Measurements from ENCODE around the gene ADAMTS1.

Gene ADAMTS1

GRCh38 chr21:26812173-26812572, 33.0 kb downstream of the ADAMTS1 start:
- DNase-seq (ENCODE audit: low read depth in 2 of 2): no peak

DNA sequence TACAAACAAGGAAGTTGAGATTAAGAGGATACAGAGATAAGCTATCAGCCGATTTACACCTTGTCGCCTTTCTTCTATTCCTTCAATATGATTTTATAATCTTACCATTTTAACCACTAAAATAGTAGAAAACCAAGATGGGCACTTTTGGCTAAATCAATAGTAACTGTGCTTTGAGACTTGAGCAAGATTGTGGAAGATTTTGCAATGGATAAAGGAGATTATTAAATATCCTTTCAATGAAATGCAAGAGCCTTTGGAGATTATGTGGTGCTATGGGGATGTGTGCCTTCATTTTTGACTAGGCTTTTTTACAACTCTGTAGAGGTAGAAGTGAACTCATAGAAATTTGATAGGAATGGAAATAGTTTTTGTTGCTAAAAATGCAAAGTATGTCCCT, 33.7 kb downstream of the ADAMTS1 start:
- no peak for DNase-seq (ENCODE audit: low read depth in 2 of 2)

DNA sequence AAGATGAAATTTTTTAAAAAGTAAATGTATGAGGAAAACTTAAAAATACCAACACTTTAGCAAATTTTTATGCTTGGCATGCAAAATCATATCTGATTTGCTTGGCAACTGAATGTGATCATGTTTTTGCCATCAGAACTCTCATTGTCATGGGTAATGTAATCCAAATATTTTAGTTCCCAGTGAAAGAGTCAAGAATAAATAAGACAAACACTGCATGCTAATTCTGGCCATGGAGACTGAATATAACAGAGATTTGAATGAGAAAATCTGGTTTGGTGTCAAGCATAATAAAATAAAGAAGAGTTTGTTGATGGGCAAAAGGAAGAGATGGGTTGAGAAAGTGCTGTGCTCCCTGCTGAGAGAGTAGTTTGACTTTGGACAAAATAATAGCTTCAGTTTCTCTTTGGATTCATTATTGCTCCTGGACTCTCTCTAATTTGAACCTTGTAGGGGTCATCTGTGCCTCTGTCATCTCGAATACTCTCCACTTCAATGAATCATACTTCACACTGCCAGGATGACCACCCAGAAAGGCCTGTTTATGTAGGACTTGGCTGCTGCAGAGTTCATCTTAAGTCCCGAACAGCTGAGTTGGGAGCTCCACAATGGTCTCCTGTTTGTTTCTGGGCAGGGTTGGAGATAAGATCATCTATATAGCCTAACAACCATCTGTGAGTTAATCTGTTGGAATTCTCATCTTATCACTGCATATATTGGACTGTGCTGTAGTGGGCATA, 34.4 kb downstream of the ADAMTS1 start:
- no peak for DNase-seq (ENCODE audit: low read depth in 2 of 2)

GRCh38 chr21:26810266-26810665, 34.9 kb downstream of the ADAMTS1 start:
- DNase-seq (ENCODE audit: low read depth in 2 of 2): no peak

- no peak for DNase-seq (ENCODE audit: low read depth in 2 of 2)
Observed at GRCh38 chr21:26809745-26810144, 35.5 kb downstream of the ADAMTS1 start.

DNA sequence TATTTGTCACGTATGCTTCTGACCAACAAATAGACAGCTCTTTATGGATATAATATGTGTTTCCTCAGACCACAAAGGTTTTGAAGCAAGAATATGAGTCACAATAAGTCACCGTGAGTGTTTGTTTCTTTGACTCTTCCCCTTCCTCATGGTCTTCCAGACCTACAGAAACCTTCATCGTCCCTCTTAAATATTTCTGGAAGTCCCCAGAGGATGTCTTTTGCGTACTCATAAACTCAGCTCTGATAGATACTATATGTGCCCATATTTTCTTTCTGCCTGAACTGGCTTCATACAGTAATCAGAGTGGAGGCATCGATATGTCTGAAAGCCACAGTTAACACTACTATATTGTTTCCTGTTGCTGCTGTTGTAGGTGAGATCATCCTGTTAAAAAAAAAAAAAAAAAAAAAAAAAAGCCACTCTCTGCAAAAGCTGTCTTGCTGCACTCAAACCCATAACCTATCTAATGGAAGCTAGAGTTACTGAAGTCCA, 38.4 kb downstream of the ADAMTS1 start:
- DNase-seq (ENCODE audit: low read depth in 2 of 2): no peak

DNA sequence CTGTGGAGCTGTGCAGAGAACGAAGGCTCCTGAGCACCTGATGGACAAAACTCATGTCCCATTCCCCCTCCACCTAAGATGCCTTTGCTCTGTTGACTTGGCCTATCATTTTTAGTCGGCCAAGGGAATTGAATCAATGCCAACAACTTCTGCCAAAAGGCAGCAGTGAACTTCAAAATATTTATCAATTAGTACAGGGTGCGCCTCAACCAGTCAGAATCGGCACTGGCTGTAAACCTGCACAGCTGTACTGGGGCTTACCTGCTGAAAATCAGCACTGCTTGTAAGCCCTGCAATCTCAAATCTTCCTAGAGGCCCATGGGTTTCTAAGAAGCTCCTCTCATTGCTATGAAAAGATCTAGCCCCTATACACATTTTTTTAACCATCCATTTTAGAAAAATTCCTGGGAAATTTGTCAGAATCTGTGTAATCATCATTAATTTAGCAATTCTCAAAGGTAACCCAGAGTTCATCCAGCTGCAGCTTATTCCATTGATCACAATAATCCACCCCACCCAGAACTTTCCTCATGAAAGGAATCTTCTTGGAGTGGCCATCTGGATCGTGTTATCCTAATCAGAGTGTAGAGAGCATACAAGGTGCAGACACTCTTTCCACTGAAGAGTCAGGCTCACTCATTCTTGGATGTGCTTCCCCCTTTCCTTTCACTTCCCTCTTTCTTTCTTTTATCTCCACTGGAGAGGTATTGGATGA, 40.2 kb downstream of the ADAMTS1 start:
- no peak for DNase-seq (ENCODE audit: low read depth in 2 of 2)

DNA sequence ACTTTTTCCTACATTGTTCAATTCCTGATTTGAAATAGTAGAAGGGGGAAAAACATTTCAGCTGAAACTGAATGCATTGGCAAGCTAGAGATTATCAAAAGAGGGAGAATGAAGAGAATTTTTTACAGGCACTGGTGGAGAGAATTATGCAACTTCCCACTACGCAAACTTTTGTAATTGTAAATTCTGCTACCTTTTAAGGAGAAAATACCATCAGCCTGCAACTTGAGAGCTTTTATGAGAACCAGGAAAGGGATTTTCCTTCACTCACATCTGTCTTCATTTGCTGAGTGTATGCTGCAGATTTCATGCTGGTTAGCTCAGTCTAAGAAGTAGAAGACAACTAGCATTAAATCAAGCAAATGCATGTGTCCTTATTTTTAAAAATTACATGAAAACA, 43.7 kb downstream of the ADAMTS1 start:
- DNase-seq (ENCODE audit: low read depth in 2 of 2): no peak

- no peak for DNase-seq (ENCODE audit: low read depth in 2 of 2)
Observed at GRCh38 chr21:26800970-26801431, 44.2 kb downstream of the ADAMTS1 start.

DNA sequence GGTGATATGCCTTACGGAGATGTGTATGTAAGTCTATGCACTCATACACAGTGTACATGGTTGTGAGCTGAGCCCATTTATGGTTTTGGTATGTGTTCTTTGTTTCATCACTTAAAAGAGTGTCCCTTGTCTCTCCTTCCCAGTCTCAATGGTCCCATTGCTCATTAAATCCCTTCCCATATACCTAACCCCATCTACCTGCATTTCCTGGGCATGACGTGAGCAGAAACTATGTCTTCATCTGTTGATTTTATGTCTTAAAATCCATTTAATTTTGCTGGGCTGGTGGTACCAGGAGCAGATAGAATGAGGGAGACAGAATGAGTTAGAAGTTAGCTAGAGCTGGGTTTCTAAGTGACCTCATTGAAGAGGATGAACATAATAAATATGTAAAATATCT, 44.8 kb downstream of the ADAMTS1 start:
- DNase-seq (ENCODE audit: low read depth in 2 of 2): no peak

DNA sequence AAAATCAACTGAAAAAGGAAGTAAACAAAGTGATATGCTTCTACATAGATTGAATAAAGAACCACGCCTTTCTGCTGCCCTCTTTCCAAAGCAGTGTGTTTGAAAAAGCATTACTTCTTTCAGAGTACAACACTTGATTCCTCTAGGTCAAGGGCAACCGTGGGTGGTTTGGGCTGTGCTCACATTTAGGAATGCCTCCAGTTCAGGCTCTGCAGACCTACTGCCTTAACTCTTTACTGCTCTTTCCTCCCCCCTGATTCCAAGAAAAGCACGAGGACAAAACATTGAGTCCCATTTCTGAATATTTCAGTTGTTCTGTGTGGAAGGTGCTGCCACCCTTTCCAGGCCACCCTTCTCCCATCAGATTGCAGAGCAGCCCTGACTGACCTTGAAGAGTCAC, 45.2 kb downstream of the ADAMTS1 start:
- DNase-seq (ENCODE audit: low read depth in 2 of 2): no peak

DNA sequence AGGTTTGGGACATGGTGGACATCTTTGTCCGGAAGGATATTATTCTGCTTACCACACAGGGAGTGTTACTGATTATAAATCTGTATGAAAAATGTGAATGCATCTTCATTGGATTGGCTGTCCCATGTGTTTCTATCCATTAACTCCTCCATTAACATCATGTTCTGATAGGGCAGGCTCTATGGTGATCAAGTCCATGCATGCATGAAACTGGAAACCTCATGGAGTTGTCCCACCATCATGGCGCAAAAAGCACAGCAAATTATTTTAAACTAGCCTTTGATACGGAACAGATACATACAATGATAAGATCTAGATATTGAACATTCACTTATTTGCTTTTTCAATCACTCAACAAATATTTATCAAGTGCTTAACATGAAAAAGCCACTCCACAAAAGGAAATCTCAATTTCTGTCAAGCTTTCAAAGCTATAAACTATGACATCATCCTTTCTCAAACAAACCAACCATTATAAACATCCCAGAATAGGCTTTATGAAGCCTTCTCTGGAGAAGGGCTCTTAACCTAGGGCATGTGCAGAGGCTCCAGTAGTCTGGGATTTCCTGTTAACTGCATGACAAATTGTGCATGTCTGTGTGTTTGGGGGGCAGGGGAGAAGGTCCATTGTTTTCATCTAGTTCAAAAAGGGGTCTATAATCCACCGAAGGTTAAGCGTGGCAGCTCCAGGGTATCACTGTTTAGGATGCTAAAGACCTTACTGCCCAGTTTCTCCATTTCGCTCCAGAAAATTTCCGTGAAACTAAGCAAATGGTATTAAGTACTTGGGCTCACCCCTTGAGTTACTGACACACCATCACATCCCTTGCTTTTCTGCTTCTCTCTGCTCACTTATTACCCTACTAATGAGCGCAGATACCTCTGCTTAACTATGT, 46.1 kb downstream of the ADAMTS1 start:
- DNase-seq (ENCODE audit: low read depth in 2 of 2): no peak

- no peak for DNase-seq (ENCODE audit: low read depth in 2 of 2)
Observed at GRCh38 chr21:26797878-26798456, 47.2 kb downstream of the ADAMTS1 start.

DNA sequence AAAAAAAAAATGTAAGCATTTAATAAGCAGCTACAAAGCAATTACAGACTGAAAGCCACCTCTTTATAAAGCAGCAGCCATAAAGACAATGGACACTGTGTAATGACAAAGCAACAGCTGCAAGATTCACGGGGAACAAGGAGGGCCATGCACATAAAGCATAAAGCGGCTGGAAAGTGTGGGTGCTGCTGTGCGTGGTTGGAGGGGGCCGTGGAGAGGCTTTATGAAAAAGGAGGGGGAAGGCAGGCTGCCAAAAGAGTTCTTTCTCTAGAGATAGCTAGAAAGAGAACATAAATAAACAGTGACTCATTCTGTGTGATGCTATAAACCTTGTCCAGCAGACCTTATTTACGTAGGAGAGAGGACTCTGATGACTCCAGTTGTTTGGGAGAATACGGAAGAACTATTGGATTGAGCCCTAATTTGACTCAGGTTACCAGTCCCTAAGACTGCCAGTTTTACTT, 49.3 kb downstream of the ADAMTS1 start:
- no peak for DNase-seq (ENCODE audit: low read depth in 2 of 2)

GRCh38 chr21:26795412-26795805, 49.8 kb downstream of the ADAMTS1 start:
- DNase-seq (ENCODE audit: low read depth in 2 of 2): no peak

DNA sequence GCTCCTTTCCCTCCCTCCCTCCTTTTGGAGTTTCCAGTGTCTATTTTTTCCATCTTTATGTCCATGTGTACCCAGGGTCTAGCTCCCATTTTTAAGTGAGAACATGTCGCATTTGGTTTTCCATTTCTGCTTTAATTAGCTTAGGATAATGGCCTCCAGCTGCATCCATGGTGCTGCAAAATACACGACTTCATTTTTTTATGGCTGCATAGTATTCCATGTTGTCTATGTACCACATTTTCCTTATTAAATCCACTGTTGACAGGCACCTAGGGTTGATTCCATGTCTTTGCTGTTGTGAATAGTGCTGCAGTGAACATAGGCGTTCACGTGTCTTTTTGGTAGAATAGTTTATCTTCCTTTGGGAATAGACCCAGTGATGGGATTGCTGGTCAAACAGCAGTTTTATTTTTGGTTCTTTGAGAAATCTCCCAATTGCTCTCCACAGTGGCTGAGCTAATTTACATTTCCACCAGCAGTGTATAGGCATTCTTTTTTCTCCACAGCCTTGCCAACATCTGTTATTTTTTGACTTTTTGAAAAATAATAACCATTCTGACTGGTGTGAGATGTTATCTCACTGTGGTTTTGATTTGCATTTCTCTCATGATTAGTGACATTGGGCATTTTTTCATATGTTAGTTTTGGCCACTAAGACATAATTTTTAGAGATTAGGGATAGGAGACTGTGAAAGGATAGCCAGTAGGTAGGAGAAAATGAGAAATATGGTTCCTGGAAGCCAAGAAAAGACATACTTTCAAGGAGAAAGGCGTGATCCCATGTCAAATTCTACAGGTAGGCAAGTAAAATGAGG, 50.4 kb downstream of the ADAMTS1 start:
- DNase-seq (ENCODE audit: low read depth in 2 of 2): no peak

DNA sequence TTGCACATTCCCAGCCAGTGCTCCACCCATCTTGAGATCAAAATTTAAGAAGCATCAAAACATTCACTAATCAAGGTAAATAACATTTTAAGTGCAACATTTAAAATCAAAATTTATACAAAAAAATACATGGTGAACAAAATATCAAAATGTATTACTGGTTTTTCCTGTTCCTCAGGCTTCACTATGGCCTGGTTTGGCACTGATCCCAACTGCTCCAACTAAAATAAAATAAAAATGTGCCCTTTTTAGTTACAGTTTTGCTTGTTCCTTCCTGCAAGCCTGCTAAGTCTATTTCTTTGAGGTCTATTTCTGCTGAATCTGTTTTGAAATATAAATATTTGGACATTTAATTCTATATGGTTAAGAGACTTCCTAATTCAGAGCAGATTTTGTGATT, 54.9 kb downstream of the ADAMTS1 start:
- DNase-seq (ENCODE audit: low read depth in 2 of 2): no peak

- no peak for DNase-seq (ENCODE audit: low read depth in 2 of 2)
Observed at GRCh38 chr21:26788790-26789189, 56.4 kb downstream of the ADAMTS1 start.

Data from stimulated activated CD4-positive, alpha-beta T cell treated with anti-CD3 and anti-CD28 coated beads, Interleukin-4, amount 100 ng/mL, for 48 hours (primary cell).